DMS114 treated with DMSO at 0.1 percent for 48 hours (cell line): Measurements from ENCODE around the gene CASKIN2.

Experiments used
- DNase-seq: peaks from one replicate; lab custom pipeline; 2025; ENCODE audit not compliant: unreplicated experiment; lab: John Stamatoyannopoulos, UW

Gene CASKIN2, protein sequence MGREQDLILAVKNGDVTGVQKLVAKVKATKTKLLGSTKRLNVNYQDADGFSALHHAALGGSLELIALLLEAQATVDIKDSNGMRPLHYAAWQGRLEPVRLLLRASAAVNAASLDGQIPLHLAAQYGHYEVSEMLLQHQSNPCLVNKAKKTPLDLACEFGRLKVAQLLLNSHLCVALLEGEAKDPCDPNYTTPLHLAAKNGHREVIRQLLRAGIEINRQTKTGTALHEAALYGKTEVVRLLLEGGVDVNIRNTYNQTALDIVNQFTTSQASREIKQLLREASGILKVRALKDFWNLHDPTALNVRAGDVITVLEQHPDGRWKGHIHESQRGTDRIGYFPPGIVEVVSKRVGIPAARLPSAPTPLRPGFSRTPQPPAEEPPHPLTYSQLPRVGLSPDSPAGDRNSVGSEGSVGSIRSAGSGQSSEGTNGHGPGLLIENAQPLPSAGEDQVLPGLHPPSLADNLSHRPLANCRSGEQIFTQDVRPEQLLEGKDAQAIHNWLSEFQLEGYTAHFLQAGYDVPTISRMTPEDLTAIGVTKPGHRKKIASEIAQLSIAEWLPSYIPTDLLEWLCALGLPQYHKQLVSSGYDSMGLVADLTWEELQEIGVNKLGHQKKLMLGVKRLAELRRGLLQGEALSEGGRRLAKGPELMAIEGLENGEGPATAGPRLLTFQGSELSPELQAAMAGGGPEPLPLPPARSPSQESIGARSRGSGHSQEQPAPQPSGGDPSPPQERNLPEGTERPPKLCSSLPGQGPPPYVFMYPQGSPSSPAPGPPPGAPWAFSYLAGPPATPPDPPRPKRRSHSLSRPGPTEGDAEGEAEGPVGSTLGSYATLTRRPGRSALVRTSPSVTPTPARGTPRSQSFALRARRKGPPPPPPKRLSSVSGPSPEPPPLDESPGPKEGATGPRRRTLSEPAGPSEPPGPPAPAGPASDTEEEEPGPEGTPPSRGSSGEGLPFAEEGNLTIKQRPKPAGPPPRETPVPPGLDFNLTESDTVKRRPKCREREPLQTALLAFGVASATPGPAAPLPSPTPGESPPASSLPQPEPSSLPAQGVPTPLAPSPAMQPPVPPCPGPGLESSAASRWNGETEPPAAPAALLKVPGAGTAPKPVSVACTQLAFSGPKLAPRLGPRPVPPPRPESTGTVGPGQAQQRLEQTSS (N-terminal part only)

GRCh38 chr17:75515496-75516254 is at the start of gene CASKIN2:
CASKIN2 (minus strand) TSS chr17:75515537; CDS start chr17:75513804, 1,733 bp downstream.
- DNase-seq, result peak; percentile 75

- DNase-seq, result no peak
Measured at GRCh38 chr17:75565066-75565465, 49.7 kb upstream of the CASKIN2 start.

DNA sequence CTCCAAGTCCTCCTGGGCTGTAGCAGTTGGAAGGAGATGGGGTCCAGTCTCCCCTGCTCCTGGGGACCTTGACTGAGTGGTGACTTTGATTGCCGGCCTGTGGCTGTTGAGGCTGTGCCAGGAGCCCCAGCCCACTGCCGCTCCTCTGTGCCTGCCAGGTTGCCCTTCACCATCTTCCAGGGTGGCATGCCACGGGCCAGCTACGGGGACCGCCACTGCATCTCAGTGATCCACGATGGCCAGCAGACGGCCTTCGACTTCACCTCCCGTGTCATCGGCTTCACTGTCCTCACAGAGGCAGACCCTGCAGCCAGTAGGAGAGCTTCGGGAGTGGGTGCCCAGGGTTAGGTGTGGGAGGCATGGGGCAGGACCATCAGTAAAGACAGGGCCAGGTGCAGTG is 48.9 kb upstream of the CASKIN2 start:
- no peak for DNase-seq

DNA sequence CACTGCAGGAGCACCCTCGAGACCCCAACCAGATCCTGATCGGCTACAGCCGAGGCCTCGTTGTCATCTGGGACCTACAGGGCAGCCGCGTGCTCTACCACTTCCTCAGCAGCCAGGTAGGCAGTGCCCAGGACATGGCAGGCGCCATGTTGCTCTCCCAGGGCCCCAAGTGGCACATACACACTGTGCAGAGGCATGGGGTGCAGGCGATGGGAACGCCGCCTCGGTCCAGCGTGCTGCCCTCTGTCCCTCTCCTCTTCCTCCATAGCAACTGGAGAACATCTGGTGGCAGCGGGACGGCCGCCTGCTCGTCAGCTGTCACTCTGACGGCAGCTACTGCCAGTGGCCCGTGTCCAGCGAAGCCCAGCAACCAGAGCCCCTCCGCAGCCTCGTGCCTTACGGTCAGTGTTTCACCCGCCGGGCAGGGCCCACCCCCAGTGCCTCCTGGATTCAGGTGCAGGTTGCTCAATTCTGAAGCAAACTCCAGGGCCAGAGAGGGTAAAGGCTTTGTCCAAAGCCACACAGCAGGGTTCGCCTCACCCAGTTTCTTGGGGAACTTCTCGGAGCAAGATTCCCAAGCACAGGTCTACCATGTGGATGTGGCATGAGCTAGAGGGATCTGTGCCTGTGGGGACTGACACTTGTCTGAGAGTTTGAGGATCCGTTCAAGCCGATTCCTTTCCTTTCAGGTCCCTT is 47.9 kb upstream of the CASKIN2 start:
- DNase-seq, result no peak

- no peak for DNase-seq
Measured at GRCh38 chr17:75561927-75562603, 46.7 kb upstream of the CASKIN2 start.

- DNase-seq, result no peak
Measured at GRCh38 chr17:75559958-75560533, 44.7 kb upstream of the CASKIN2 start.

DNA sequence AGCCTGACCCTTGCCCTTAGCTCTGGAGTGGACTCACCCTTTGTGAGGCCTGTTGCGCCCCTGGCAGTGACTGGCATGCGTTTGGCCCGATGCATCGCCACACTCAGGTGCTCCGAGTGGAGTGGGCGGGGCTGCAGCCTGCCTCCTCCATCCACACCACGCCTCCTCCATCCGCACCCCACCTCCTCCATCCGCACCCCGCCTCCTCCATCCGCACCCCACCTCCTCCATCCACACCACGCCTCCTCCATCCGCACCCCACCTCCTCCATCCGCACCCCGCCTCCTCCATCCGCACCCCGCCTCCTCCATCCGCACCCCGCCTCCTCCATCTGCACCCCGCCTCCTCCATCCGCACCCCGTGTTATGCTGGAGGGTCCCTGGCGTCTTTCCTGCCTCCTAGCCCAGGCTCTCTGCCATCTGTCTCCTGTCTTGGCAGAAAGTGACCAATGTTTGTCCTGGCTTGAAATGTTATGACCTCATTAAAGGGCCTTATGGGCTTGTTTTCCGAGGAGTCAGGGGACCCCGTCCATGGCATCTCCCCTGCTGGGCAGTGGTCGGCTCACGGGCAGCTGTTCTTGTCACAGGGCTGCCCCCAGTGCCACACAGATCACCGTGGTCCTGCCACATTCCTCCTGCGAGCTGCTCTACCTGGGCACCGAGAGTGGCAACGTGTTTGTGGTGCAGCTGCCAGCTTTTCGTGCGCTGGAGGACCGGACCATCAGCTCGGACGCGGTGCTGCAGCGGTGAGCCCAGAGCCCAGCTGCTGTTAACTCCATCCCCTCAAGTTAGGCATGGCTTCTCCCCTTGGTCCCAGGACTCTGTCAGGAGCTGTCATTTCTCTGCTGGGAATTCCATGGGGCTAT is 43.6 kb upstream of the CASKIN2 start:
- no peak for DNase-seq

DNA sequence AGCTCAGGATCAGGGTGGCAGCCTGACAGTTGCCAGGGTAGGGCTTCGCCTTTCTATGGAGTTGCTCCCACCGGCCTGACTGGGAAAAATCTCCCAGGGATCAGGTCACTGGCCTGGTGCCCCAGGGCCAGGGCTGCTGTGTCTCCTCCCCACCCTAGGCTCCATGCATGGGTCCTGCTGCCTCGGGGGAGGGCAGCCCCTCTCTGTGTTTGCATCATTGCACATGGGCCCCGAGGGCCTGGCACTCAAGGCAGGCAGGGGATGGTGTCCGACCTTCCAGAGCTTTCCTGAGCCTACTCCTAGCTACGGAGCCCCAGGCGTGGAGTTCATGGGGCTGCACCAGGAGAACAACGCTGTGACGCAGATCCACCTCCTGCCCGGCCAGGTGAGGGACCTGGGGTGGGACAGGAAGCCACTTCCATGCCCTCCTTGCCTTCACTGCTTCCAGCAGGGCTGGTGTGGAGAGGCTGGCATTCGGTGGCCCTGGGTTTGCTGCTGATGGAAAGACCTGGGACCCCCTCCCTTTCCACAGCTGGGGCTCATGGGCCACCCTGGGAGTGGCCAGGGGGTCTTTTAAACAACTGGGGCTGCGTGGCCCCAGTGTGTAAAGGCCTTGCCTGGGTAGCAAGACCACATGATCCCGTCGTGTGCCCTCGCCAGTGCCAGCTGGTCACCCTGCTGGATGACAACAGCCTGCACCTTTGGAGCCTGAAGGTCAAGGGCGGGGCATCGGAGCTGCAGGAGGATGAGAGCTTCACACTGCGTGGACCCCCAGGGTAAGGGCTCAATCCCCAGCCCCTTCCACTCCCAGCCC is 42.7 kb upstream of the CASKIN2 start:
- DNase-seq, result no peak

GRCh38 chr17:75557075-75557851 is 41.9 kb upstream of the CASKIN2 start:
- no peak for DNase-seq

DNA sequence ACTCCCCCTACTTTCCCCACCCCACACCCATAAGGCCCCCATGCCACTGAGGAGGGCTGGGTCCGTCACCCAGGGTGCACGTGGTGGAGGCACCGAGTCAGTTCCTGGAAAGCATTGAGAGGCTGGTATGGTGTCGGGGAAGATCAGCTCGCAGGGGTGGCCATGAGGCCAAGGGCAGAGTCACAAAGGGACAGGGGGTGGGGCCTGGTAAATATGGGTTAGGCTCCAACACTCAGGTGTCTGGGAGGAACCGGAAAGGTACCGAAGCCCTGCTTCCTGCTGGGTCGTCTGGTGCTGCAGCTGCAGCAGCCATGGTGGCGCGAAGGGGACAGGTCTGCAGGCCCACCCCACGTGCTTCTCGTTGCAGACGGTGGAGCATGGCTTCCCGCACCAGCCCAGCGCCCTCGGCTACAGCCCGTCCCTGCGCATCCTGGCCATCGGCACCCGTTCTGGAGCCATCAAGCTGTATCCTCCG is 40.4 kb upstream of the CASKIN2 start:
- DNase-seq, result no peak

DNA sequence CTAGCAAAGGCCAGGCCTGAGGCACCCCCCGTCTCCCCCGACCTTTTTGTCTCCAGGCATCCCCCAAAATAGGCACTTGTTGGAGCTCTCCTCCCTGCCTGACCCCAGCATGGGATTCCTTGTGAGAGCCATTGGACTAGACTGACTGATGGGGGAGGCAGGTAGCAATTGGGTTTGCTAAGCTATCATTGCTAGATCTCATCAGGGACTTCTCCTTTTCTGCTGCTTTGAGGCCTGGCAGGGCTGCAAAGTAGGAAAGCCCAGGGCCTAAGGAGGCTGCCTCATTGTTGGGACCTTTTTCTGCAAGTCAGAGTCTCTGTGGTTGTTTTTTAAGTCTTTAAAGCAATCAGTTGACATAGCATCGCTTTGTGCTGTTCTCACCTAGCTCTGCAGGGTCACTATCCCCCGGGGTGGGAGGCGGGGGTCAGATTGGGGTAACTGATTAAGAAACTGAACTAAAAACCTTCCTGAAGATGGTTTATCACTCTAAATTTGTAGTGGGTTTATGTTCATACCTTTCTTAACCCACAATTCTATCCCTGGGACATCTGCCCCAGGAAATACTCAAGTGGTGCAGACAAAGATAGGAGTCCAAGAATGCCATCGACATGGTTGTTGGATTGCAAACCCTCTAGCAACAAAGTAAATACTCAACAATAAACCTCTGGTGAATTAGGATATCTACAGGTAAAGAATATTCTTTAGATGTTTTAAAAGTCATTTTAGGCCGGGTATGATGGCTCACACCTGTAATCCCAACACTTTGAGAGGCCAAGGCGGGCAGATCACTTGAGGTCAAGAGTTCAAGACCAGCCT is 38.2 kb upstream of the CASKIN2 start:
- DNase-seq, result no peak

- DNase-seq, result no peak
Measured at GRCh38 chr17:75552425-75553294, 37.3 kb upstream of the CASKIN2 start.

DNA sequence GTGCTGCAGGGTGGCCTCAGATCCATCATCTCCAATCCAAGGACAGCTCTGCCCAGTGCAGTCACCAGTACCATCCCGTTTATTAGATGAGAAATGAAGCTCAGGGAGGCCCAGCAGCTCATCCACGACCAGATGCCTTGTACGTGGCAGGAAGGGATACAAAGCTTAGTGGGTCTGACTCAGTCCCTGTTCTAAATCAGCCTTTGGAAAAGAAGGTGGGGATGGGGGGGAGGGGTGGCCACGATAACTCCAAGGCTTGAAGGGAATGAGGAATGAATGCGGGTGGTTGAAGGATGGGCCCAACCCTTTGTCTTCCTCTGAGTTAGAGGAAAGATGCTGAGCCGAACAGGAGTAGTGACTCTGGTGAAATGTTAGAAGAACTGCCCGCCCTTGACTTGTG is 35.9 kb upstream of the CASKIN2 start:
- DNase-seq, result no peak

DNA sequence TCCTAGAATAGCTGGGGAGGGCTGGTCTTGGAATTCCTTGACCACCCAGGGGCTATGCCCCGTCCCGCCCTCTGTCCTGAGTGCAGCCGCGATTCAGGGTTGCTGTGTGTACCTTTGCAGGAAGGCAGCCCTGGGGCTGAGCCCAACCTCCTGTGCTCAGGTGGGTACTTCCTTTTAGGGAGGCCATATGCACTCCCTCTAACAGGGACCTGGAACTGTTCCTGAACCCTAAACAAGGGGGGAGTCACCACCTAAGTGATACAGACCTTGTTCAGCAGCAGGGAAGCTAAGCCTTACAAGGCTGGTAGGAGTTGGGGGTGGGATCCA is 34.8 kb upstream of the CASKIN2 start:
- no peak for DNase-seq
